ENCODE results near the gene PITPNC1.
"Not testable (repeated sequence)": the region's sequence is repeated elsewhere in the genome, so short reads cannot be mapped to it uniquely, and the experiment has no call there.

PITPNC1 gene

DNA sequence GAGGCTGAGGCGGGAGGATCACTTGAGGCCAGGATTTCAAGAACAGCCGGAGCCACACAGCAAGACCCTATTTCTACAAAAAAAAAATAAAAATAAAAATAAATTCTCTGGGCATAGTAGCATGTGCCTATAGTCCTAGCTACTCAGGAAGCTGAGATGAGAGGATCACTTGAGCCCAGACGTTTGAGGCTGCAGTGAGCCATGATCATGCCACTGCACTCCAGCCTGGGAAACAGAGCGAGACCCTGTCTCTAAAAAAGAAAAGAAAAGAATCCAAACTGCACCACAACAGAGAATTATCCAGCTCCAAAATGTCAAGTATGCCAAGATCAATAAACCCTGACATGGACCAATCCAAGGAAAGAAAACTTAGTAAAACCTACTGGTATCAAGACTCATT, 261.8 kb downstream of the PITPNC1 start:
- no peak for DNase-seq (ENCODE audit: extremely low read depth in 1 of 2, low read depth in 1 of 2)

DNA sequence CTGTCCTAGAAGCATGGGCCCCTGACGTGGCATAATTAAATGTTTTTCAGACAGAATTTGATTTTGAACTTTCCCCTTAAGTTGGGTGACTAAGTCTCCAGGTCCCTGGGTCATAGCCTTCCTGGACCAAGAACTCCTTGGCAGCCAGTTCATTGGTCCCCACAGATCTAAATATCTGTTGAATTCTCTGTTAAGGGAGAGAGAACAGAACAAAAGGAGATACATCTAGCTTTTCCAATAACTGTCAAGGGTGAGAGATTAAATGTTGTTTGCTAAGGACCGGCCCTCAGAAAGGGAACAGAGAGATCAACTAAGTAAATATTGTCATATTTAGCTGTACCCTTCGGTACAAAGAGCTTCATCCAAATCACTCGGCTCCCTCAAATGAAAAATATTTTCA, 262.5 kb downstream of the PITPNC1 start:
- DNase-seq (ENCODE audit: extremely low read depth in 1 of 2, low read depth in 1 of 2), result no peak

DNA sequence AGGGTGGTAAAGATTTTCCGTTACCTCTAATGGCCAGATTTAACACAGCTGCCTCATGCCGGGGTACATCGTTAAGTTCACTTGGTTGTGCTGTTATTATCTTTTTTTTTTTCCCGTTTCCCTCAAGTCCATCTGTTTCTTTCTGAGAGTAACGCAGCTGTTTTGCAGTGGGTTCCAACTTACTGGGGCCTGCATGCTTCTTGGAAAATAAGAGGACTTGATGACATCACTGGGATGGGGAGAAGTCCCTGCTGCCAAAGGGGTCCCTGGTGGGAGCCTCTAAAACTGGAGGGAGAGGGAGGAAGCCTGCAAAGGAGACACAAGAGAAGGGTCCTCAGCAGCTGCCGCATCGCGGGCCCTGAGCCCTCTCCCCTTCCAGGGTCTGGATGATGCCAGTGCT, 262.9 kb downstream of the PITPNC1 start:
- no peak for DNase-seq (ENCODE audit: extremely low read depth in 1 of 2, low read depth in 1 of 2)

DNA sequence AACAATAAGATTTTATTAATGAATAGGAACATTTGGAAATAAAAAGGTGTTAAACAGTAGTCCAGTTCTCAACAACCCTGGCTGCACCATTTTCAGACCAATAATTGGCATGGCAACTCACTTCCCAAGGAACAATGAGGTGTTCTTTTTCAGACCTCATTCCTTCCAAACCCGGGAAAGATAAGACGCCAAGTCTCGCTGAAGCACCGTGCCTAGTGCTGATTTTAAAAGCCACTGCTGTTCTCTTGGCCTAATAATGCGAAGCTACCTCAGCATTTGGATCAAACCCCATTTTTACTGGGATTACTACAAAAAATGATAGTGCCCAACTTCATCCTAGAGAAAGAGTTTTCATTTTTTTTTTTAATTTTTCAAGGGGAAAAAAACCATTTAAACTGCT, 265.4 kb downstream of the PITPNC1 start:
- no peak for DNase-seq (ENCODE audit: extremely low read depth in 1 of 2, low read depth in 1 of 2)

DNA sequence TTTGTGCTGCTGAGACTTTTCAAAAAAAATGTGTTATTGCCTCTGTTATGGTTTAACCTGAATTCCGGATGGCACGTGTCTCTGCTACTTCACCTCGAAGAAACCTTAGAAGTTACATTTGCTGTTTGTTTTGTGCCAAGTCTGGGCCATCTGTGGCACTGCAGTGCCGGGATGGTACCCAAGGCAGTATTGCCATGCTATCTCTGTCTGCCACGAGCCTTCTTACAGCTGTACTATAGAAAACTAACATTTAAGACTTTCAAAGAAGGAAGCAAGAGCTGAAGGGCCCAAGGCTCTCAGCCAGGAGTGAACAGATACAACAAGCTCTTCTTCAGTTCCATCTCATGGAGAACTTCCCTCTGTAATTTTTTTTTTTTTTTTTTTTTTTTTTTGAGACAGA, 267.0 kb downstream of the PITPNC1 start:
- DNase-seq (ENCODE audit: extremely low read depth in 1 of 2, low read depth in 1 of 2), result no peak

DNA sequence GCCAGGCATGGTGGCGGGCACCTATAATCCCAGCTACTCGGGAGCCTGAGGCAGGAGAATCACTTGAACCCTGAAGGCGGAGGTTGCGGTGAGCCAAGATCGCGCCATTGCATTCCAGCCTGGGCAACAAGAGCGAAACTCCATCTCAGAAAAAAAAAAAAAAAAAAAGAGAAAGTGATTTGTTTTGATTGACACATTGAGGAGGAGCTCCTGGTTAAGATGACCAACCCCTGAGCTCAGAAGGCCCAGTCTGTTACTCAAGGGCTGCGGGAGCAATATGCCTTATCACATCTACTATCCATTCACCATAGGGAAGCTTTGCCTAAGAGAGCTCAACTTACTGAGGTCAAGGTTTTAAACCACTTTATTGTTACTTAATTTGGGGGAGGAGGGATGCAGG, 268.1 kb downstream of the PITPNC1 start:
- not testable (repeated sequence) for DNase-seq (ENCODE audit: extremely low read depth in 1 of 2, low read depth in 1 of 2)

DNA sequence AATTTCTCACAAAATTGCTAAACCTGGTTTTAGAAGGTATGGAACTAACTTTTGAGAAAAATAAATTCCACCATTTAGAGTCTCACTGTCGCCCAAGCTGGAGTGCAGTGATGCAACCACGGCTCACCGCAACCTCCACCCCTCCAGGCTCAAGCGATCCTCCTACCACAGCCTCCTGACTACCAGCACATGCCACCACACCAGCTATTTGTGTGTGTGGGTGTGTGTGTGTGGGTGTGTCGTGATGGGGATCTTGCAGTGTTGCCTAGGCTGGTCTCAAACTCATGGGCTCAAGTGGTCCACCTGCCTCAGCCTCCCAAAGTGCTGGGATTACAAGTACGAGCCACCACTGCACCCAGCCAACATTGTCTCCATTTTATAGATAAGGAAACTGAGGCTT, 269.4 kb downstream of the PITPNC1 start:
- DNase-seq (ENCODE audit: extremely low read depth in 1 of 2, low read depth in 1 of 2), result no peak

DNA sequence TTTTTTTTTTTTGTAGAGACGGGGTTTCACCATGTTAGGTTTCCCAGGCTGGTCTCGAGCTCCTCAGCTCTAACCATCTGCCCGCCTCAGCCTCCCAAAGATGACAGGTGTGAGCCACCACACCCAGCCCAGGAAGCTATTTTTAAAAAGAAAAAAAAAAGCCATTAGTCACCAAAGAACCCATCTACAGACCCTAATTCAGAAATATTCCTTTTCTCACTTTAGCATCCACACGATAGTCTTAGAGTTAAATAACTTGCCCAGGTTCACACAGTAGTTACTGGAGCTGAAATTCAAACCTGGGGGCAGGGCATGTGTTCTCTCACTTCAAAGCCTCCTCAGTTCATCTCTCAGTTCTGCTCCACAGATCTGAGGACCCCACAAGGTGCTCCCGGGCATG, 270.4 kb downstream of the PITPNC1 start:
- no peak for DNase-seq (ENCODE audit: extremely low read depth in 1 of 2, low read depth in 1 of 2)

DNA sequence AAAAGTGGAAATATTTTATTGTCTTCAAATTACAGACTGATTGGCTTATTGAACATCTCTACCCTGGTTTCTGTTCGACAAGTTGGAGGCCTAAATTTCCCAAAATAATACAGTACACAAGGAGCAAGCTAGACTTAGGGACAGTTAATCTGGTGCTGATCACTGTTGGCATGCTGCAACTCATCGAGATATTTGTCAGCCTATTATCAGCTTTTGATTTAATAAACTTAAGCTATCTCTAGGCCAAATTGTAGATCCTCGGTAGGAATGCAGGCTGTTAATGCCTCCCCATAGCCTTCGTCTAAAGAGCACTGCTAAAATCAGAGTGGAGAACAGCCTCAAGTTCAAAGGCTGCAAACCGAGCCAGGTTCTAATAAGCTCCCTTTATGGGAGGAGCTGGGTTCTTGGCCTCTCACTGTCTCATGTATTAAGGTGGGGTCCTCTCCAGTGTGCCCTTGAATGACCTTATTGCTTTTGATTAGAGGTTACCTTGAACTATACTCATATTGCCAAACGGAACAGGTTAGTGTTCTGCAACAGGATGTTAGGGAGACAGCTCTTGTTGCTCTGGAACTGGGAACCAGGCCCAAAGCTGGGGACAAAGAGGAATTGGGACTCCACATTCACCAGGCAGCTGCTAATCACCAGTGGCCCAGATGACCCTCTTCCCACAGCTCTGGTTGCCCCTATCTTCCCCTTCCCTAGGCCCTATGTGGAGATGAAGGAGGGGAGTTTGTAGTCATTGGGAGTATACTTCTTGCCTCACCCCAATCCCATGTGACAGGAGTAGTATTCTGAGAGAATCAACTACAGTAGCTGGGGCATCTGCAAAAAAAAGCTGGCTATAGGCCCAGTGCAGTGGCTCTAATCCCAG, 271.2 kb downstream of the PITPNC1 start:
- DNase-seq (ENCODE audit: extremely low read depth in 1 of 2, low read depth in 1 of 2), result no peak

DNA sequence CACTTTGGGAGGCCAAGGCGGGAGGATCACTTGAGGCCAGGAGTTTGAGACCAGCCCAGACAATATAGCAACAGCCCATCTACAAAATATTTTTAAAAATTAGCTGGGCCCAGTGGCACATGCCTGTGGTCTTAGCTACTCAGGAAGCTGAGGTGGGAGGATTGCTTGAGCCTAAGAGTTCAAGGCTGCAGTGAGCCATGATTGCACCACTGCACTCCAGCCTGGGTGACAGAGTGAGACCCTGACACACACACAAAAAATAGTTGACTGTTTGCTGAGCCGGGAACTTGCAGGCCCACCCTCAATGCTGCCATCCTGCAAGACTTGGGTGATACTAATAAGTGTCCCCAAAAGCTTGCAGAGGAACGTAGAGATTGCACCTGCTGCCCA, 271.8 kb downstream of the PITPNC1 start:
- DNase-seq (ENCODE audit: extremely low read depth in 1 of 2, low read depth in 1 of 2), result not testable (repeated sequence)

DNA sequence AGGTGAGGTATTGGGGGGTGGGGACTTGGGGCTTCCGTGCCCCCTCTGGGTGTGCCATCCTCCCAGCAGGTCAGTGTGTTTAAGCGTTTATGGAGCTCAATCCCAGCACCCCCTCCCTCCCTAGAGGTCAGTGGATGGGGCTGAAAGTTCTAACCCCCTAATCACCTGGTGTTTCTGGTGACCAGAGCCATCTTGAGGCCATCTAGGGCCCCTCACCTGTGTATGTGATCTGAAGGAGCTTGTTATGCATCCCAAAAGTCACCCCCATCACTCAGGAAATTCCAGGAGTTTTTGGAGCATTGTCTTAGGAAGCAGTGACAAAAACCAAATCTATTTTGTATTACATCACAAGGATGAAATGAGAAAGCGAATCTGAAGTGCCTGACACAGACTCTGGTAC, 272.8 kb downstream of the PITPNC1 start:
- no peak for DNase-seq (ENCODE audit: extremely low read depth in 1 of 2, low read depth in 1 of 2)

DNA sequence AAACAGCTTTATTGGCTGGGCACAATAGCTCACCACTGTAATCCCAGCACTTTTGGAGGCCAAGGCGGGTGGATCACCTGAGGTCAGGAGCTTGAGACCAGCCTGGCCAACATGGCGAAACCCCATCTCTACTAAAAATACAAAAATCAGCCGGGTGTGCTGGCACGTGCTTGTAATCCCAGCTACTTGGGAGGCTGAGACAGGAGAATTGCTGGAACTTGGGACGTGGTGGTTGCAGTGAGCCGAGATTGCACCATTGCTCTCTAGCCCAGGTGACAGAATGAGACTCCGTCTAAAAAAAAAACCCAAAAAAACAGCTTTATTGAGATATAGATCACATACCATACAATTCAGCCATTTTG, 274.1 kb downstream of the PITPNC1 start:
- DNase-seq (ENCODE audit: extremely low read depth in 1 of 2, low read depth in 1 of 2), result not testable (repeated sequence)

DNA sequence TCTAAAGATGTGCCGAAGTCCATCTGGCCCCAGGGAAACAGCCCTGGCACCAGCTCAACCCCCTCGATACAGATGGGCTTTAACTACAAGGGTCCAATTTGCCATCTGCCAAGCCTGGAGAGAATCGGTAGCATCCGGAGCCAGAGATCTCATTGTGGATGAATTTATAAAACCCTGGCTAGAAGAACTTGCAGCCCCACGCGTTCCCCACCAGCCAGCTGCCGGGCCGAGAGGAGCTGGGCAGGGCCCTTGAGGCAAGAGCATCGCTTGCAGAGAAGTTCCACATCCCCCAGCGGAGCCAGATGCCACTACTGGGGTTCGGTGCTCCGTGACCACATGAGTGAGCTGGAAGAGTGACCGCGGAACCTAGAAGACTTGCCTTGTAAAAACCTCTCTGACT, 275.4 kb downstream of the PITPNC1 start:
- DNase-seq (ENCODE audit: extremely low read depth in 1 of 2, low read depth in 1 of 2), result no peak

DNA sequence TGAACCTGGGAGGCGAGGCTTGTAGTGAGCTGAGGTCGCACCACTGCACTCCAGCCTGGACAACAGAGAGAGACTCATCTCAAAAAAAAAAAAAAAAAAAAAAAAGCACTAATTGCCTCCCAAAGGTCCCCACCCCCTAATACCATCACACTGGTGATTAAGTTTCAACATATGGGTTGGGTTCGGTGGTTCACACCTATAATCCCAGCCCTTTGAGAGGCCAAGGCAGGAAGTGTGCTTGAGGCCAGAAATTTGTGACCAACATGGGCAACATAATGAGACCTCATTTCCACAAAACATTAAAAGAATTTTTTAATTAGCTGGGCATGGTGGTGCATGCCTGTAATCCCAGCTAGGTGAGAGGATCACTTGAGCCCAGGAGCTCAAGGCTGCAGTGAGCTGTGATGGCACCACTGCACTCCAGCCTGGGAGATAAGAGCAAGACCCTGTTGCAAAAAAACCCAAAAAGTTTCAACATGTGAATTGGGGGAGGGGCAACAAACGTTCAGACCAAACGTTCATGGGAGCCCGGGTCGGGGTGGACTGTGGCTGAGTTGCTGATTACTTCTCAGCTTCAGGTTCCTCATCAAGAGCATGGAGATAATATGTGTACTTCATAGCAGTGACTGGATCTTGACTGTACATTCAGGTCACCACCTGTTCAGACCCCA, 278.5 kb downstream of the PITPNC1 start:
- no peak for DNase-seq (ENCODE audit: extremely low read depth in 1 of 2, low read depth in 1 of 2)

DNA sequence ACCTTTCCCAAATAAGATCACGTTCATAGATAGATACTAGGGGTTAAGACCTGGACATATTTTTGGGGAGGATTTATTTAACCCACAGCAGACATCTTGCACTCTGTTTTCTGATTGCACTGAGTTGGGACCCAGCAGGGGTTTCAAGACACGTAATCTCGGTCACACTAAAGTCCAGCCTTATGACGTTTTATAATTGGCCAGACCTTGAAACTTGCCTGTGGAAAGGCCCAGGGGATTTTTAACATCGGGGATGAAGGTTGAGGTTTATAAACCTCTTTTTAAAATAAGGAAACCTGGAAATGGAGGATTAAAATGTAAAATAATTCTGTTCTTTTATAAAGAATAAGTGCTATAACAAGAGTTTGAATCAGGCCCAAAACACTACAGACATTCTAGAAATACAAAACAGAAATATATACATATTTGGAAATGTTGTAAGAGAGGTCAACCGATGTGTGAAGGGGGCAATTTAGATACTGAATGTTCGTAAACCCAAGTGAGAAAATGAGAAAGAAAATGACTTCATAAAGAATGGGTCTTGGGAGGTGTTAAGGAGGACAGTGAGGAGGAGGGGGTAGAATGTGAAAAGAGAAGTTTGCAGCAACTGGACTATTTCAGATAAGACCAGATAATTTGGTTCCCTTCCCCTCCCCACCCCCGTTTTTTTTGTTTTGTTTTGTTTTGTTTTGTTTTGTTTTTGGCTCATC, 279.6 kb downstream of the PITPNC1 start:
- DNase-seq (ENCODE audit: extremely low read depth in 1 of 2, low read depth in 1 of 2), result no peak

DNA sequence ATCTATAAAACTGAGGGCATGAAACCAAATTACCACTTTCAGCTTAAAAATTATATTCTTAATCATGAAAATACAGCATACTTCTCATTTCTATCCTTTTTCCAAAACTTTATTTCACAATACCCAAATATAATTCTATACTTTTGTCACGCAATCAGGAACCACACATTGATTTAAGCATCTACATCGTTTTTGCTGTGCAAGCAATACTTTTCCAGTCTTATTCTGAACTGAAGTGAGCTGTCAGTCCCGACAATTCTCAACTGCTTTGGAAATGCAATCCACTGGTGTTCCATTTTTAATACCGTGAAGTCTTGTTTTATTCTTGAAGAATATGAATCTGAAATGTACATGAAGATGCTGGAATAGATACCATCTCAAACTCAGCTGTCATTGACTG, 280.5 kb downstream of the PITPNC1 start:
- no peak for DNase-seq (ENCODE audit: extremely low read depth in 1 of 2, low read depth in 1 of 2)

DNA sequence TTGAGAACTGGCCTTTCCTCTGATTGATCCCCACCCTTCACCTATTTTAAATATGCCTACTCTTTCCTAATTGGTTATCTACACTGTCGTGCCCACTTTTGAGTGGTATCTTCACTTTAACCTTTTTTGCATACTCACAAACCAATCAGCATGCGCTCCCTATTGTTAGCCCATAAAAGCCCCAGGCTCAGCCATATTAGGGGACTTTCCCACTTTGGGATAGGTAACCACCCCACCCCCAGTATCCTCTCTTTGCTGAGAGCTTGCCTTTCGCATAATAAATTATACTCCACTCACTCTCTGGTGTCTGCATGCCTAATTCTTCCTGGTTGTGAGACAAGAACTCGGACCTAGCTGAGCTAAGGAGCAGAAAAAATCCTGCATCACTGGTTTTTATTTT, 281.2 kb downstream of the PITPNC1 start:
- no peak for DNase-seq (ENCODE audit: extremely low read depth in 1 of 2, low read depth in 1 of 2)

DNA sequence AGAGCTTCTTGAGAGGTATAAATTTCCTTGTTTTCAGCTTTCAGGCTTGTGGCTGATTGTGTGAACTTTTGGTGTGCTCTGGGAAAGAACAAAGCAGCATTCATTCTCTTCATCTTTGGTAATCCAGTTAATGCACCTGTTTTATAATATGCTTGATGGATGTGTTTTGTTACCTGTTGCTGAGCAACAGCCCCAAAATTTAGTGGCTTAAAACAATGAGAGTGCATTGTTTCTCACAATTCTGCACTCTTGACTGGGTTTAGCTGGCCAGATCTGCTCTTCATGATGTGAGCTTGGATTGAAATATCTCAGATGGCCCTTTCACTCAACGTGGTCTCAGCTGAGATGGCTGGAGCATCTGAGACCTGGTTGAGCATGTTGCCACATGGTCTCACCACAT, 281.9 kb downstream of the PITPNC1 start:
- DNase-seq (ENCODE audit: extremely low read depth in 1 of 2, low read depth in 1 of 2), result no peak

DNA sequence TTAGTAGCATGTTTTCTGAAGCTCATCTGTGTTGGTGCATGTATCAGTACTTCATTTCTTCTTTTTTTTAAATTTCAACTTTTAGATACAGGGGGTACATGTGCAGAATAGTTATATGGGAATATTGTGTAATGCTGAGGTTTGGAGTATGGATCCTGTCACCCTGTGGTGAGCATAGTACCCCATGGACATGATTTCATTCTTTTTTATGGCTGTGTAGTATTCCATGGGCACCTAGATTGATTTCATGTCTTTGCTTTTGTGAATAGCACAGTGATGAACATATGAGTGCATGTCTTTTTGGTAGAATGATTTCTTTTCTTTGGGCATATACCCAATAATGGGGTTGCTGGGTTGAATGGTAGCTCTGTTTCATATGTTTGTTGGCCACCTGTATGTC, 285.6 kb downstream of the PITPNC1 start:
- DNase-seq (ENCODE audit: extremely low read depth in 1 of 2, low read depth in 1 of 2), result no peak

DNA sequence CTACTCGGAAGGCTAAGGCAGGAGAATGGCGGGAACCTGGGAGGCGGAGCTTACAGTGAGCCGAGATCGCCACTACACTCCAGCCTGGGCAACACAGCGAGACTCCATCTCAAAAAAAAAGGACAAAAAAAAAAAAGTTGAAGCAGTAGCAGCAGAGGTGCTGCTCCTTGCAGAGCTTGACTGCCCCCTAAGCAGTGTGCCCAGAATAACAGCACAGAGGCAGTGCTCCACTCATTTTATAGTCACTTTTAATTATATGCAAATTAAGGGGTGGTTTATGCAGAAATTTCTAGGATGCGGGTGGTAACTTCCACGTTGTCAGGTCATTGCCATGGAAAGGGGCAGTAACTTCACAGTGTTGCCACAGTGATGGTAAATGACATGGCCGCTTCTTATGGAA, 286.4 kb downstream of the PITPNC1 start:
- DNase-seq (ENCODE audit: extremely low read depth in 1 of 2, low read depth in 1 of 2), result no peak

DNA sequence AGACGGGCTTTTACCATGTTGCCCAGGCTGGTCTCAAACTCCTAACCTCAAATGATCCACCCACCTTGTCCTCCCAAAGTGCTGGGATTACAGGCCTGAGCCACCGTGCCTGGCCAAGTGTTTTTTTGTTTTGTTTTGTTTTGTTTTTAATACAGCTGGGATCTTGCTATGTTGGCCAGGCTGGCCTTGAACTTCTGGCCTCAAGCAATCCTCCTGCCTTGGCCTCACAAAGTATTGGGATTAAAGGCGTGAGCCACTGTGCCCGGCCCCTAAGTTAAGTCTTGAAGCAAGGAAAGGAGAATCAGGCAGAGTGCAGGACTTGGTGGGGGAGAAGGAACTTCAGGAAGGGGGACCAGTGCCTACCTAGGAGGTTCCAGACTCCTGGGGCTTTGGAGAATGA, 288.9 kb downstream of the PITPNC1 start:
- no peak for DNase-seq (ENCODE audit: extremely low read depth in 1 of 2, low read depth in 1 of 2)

DNA sequence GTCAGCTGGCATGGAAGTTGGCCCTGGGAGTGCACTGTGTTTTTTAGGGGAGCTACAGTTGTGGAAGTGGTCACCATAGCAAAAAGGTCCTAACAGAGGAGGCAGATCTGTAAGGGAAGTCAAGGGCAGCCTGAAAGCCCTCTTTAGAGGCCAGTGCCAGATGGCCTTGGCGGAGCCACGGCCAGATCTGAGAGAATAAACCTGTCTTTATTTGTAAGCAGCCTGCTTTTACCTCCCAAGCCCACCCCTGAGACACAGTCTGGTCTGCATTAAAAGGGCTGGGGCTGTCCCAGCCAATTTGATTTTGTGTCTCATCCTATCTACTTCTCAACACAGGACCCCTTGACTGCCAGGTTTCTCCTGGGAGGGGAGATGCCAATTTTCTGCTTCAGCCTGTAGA, 289.6 kb downstream of the PITPNC1 start:
- no peak for DNase-seq (ENCODE audit: extremely low read depth in 1 of 2, low read depth in 1 of 2)
